T follicular helper cell (primary cell): ENCODE measurements around the gene KIAA1191.

Experiments used
- DNase-seq: peaks from one replicate; pipeline ENCODE4 v3.0.0-alpha.2; 2020; ENCODE audit warnings: low read depth

The KIAA1191 gene

GRCh38 chr5:176365351-176366231, 4.0 kb upstream of the KIAA1191 start, which contains the start of gene ARL10:
Gene ARL10 (plus strand): TSS chr5:176365487. CDS start chr5:176365564, 77 bp downstream.
- peak; percentile 29 for DNase-seq

GRCh38 chr5:176364765-176365350, 3.3 kb upstream of the KIAA1191 start:
- no peak for DNase-seq

GRCh38 chr5:176362233-176362490, 598 bp upstream of the KIAA1191 start:
- DNase-seq: no peak

- DNase-seq: no peak
These were observed 599 bp downstream of the KIAA1191 start for GRCh38 chr5:176360894-176361436.

- no peak for DNase-seq
These were observed 1.9 kb downstream of the KIAA1191 start for GRCh38 chr5:176359658-176360057.

- no peak for DNase-seq
These were observed 5.4 kb downstream of the KIAA1191 start for GRCh38 chr5:176356179-176356566.

GRCh38 chr5:176355400-176356178, 6.0 kb downstream of the KIAA1191 start:
- DNase-seq: no peak

- no peak for DNase-seq
These were observed 8.0 kb downstream of the KIAA1191 start for GRCh38 chr5:176353533-176353932.

- no peak for DNase-seq
These were observed 9.3 kb downstream of the KIAA1191 start for GRCh38 chr5:176352116-176352878.

GRCh38 chr5:176350416-176350815, 11.1 kb downstream of the KIAA1191 start:
- no peak for DNase-seq

GRCh38 chr5:176342766-176343458, 18.7 kb downstream of the KIAA1191 start:
- DNase-seq: no peak

- no peak for DNase-seq
These were observed 19.4 kb downstream of the KIAA1191 start for GRCh38 chr5:176342158-176342483.

GRCh38 chr5:176341325-176342157, 20.0 kb downstream of the KIAA1191 start:
- no peak for DNase-seq

GRCh38 chr5:176339304-176339703, 22.3 kb downstream of the KIAA1191 start:
- DNase-seq: no peak

- DNase-seq: no peak
These were observed 23.7 kb downstream of the KIAA1191 start for GRCh38 chr5:176337913-176338312.

GRCh38 chr5:176334031-176334770, 27.4 kb downstream of the KIAA1191 start:
- no peak for DNase-seq

GRCh38 chr5:176320577-176320976, 41.0 kb downstream of the KIAA1191 start:
- no peak for DNase-seq

GRCh38 chr5:176319827-176320554, 41.6 kb downstream of the KIAA1191 start:
- DNase-seq: no peak
